HG03064 (cell line): ENCODE measurements around the gene FLT3.
"Not testable (repeated sequence)": the region's sequence is repeated elsewhere in the genome, so short reads cannot be mapped to it uniquely, and the experiment has no call there.

Source experiments
- ATAC-seq: cut with Tn5 transposase; IDR thresholded peaks from one replicate; pipeline ENCODE4 v1.9.1; 2021; ENCODE audit warnings: low read depth; ENCODE audit not compliant: unreplicated experiment

FLT3 gene

DNA sequence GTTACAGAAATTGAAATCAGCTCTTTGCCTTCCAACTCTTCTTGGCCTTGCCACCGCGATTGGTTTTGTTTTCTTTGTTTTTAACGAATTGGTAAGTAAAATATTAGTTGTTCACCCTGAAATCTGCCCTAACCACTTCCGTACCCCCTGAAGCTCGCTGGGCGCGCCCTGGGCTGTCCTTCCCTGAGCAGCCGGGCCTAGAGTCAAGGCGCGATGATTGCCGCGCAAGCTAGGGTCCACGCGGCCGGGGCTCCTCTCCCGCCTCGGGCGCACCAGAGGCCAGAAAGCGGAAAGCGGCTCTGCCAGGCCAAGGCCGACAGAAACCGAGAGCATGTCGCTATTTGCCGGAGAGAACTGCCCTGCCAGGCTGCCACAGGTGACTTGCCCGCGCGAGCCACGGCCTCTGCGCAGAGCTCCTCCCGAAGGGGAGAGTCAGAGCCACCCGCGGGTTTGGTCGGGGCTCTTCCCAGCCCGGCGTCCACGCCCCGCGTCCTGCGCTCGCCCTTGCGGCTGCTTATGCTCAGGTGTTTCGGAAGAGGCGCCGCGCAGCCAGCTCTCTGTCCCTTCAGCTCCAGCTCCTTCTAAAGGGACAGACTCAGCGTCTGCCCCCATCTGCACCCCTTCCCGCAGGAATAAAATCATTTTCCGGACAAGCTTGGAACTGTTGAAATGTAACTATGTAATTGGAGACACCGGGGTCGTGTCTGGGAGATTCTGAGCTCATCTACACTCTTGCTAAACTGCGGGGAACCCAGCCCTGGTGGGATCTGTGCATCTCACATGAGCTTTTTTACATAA is 124.6 kb downstream of the FLT3 start:
- ATAC-seq, result no peak

DNA sequence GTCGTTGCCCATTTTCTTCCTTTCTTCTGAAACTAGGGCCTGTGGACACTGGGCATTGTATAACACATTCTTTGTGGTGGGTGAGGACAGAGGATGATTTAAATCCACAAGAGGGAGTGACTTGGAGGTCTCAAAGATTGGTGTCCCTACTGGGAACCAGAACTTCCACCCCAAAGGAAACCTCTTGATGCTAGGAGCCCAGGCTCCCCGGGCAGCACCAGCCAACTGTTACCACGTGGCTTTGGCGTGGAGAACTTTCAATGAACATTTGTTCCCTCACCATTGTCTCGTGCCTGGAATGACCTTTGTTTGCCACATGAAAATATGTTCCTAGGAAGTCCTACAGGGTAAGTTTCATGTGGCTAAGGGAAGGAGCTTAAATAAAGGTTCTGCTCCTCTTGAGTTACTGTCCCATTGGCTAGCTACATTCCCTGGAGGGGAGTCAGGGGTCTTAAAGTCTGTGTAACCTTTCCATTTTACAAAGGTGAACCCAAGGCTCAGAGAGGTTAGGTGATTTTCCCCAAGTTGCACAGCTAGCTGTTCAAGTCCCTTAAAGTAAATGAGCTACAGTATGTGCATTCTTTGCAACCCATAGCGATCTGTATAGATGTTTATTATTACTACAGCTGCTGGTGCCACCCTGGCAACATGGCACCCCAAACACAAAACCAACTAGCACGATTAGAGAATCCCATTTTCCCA is 126.3 kb downstream of the FLT3 start:
- ATAC-seq, result no peak

DNA sequence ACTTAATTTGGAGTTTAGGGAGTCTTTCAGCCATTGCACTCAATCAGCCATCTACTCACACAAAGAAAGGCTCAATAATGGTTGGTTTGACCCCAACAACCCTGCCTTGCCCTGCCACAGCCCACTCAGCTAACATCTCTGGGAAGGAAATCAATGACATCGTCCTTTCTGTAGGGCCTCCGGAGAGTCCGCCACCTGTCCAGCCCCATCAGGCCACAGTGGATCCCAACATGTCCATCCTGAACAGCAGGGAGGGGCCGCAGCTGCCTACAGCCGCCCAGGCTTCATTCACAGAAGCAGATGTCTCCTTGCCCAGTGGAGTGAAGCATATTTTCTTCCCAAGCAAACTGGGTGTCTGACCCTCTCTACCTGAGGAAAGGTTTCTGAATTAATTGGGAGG is 127.1 kb downstream of the FLT3 start:
- no peak for ATAC-seq

DNA sequence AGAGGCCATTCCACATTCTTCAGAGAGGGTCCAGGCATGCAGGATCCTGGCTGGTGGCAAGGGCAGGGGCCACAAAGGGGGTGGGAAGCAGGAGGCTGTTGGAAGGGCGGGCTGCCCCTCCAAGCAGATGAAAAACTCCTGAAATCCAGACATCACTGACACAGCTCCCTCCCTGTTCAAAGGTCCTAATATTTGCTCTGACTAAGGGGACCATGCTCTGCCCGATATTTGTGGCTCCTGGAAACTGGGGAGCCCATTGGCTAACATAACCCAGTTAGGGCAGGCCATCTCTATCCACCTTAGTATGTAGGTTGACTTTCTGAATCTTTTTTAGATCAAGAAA is 127.9 kb downstream of the FLT3 start:
- no peak for ATAC-seq

DNA sequence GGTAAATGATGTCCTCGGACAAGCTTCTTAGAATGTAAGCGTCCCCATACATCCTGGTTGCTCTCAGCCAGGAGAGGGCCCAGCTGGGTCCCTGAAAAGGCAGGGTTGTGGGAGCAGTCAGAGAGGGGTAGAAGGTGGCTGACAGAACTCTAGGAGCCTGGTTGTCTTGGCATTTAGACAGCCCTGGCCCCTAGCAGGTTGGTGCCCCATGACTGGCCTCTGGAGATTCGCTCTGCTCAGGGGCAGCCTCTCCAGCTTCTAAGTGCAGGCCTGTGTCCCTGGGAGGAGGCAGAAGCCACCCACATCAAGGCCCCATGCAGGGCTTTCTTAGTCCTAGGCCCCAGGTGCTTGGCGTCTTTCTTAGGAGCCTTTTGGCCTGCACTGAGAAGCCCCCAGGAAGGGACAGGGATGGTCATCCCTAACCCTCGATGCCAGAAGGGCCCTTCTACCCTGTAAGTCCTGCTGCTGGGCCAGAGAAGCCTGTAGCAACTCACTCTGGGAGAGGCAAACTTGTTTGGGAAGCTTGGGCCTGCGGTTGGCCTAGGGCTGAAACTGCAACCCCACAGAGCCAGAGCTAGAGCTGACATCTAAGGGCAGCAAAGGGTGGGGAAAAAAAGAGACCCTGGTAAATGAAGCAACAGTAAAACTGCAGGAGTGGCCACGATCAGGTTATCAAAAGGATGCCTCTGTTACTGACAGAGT is 128.4 kb downstream of the FLT3 start:
- ATAC-seq, result no peak

DNA sequence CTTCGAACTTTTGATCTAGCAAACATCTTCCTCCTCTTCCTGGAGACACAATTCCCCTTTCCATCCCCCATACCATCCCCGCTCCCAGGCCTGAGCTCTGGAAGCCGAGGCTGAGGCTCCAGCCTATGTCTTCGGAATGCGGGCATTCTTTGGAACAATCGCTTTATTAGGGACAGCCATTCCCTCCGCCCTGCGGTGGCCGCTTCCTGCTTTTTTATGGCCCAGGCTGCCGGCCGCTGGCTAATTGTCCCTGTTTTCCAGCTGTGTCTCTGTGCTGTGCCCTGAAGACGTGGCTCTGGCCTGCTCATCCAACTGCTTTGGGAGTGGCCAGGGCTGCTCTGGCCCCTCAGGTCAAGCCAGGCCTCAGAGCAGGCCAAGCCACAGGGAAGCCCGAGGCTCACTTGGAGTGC is 129.1 kb downstream of the FLT3 start:
- no peak for ATAC-seq

DNA sequence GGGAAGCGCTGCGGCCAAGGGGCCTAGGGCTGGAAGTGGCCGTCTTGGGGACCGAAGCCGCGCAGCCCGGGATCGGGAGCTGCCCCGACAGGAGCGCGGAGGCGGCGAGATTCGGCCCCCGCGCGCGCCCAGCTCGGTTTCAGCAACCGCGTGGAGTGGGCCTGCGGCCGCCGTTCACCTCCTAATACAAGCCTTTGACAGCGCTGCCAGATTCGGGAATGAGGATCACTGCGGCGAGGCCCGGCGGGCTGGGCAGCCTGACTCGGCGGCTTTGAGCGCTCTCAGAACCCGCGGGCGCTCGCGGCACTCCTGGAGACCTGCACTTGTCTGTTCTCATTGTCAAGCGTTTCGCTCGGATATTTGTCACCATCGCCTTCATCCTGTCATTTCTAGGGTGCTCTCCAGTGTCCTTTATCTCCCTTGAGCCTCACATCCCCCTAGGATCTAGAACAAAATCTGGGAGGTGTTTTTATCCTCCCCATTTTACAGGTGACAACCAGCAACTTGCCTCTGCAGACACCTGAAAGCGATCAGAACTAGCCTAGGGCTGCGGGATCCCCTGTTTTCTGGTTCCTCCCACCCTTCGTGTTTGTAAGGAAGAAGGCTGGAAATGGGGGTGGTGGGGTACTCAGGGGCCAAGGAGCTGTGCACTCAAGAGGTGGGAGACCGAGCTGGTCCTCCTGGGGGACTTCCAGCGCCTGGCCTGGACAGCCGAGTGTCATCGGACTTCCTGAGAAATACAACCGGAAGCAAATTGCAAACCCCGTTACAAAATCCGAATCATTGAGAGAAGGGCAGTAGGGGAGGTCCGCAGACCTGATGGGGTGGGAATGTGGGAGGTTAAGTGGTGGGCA is 129.8 kb downstream of the FLT3 start:
- no peak for ATAC-seq

DNA sequence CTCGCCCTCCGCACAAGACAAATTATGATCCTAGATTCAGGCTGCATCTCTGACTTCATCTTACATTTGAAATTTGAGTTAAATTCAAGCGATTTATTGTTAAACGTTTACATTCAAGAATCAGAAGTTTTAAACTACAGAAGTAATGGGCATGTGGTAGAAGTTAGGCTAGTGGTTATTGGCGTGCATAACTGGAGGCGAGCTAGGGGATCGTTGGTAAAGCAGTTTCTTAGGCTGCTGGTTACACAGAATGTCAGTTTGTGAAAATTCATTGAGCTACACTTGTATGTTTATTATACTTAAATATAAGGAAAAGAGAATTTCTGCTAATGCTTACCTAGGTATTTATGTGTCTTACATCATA is 130.5 kb downstream of the FLT3 start:
- no peak for ATAC-seq

DNA sequence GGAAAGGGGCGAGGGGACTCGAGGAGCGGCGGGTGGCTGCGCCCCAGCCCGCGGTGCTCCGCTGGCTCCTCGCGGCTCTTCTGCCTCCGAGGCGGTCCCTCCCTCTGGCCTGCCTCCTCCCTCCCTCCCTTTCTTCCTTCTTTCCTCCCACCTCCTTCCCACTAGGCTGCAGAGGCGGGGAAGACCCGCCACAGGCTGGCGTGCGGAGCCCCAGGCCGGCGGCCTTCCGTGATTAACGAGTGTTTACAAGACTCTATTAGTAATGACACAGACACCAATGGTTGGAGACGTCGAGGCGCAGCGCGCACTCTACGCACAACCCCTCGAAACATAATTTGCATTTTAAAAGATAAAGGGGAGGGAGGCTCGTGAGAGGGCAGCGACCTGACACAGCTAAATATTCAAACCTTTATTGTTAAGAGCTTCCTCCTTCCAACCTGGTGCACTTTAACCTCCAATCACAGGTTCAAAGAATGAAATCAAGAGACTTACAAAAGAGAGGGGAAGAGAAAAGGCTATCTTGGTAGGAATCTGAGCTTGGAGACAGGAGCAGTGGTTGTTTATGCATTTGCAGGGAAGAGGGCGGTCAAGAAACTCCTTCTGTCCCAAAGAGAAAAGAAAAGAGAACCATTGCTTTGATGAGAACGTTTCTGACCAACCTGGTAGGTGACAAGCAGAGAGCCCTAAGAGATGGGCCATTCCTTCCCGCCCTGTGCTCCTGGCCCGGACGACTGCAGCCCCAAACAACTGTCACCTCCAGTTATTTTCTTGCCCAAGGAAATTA is 131.1 kb downstream of the FLT3 start, which contains the start of gene CDX2:
TSS of gene CDX2 (minus strand) at position 234 of the 784 bp plus-strand sequence. CDS start 309 bp downstream, outside the sequence.
- no peak for ATAC-seq

DNA sequence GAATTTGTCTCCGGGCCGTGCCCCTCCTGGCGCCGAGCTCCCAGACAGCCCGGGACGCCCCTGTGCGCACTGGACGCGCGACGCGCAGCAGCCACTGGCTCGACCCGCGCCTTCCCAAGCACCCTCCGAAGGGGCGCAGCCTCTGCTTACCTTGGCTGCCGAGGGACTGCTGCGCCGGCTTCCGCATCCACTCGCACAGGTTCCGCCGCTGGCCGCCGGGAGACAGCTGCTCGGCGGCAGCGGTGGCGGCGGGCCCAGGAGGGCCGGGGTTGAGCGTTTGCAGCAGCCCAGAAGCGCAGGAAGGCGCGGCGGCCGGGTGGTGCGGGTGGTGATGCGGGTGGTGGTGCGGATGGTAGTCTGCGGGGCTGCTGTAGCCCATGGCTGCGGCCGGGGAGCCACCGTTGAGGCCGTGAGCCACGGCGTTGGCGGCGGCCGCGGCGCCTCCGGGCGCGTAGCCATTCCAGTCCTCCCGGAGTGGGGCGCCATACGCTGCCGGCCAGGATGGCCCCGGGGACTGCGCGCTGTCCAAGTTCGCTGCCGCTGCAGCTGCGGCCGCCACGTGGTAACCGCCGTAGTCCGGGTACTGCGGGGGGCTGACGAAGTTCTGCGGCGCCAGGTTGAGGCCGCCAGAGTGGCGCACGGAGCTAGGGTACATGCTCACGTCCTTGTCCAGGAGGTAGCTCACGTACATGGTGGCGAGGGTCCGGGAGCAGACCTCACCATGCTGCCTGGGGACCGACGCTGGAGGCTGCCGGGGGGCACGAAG is 131.9 kb downstream of the FLT3 start:
- no peak for ATAC-seq

DNA sequence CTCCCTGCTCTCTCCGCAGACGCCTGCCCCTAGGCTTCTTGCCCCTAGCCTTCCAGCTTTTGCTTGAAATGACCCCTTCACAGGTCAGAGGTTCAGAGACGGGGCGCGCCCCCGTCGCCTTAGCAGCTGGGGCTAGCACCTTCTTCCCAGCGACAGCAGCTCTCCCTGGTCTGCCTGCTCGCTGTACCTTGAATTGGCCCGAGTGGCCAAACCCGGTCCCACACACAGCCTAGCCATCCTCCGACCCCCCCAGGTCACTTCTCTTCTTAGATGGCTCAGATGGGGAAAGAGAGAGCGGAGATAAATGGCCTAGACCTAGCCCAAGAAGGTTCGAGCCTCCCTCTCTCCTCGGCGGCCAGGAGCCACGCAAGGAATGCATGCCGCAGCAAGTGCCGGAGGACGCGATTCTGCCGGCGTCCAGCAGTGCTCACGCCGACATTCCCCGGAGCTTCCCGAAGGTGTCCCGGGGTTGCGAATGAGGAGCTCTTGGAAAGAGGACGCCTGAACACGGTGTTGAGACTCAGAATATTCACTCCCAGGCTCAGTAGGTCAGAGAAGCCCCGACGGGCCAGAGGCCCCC is 132.6 kb downstream of the FLT3 start:
- ATAC-seq, result no peak

DNA sequence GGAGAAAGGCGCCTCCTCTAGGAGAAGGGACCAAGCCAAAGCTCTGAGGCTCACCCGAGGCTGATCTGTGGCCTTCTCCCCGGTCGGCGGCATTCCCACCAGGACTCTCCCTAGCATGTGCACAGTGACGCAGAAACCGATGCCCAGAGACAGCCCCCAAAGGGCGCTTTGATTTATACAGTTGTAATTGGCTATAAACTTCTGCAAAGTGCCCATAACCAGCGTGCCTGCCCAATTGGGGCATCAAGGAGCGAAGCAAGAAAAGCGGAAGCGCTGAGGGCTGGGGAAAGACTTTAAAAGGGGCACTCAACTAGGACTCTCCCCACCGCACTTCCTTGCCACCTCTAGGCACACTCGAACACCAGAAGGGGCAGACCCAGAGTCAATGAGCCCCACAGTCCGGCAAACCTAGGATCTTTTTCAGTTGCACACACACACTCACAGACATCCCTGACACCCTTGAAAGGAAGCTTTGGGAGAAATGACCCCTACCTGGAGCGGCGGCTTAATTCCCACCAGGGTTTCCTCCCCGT is 133.1 kb downstream of the FLT3 start:
- ATAC-seq, result no peak

DNA sequence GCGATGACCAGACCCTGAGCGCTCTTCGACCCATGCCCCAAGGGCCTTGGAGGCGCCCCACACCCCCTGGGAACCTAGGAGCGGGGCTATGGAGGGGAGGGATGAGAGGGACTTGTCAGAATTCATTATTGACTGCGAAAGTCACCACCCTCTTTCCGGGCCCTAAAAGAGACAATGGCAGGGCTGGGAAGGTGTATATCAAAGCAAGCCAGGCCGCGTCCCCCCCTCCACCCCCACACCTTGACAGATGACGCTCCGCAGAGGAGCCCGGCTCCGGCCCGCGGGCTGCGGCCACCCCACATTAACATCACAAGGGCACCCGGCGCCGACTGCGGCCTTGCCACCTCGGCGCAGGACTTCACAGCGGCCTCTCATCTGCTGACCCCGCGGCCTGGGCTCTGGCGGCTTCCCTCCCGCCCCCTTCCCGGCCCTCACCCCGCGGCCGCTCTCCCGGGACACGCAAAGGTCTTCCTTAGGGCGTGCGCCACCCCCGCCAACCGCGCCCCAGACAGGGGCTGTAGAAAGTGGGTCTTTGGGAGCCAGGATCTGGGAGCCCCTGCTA is 133.7 kb downstream of the FLT3 start:
- no peak for ATAC-seq

DNA sequence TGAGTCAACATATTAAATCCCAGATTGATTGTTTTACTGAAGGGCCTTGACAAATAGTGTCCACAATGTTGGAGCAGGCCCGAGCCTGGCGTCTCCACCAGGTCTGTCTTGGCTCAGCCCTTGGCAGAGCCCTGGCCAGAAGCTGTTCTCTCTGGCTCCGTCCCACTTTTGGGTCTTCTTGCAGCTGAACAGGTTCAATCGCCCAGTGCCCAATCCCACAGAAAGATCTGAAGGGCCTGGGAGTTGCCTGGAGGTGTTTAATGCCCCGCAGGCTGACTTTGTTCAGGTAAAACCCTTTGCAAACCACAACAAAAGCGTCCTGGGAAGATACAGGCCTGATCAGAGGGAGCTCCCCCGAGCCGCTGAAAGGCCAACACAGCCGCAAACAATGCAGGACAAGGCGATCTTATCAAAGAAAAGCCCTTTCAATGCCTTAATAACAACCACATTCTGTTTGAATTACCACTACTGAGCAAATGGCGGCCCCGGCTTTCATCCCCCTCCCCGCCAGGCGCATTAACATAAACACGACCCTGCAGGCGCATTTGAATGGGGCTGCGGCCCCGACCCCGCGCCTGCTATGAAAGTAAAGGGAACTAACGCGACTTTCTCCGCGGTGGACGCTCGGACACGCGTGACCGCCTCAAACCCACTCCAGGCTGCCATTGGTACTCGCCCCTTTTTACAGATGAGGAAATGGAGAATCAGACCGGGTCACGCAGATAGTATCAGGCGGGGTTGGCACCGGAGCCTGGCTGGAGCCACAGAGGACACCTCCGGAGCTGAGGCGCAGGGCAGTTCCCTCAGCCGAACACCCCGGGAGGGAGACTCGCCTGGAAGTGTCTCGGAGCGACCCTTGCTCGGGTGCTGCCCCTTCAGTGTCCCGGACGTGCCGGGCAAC is 134.4 kb downstream of the FLT3 start:
- ATAC-seq, result no peak

DNA sequence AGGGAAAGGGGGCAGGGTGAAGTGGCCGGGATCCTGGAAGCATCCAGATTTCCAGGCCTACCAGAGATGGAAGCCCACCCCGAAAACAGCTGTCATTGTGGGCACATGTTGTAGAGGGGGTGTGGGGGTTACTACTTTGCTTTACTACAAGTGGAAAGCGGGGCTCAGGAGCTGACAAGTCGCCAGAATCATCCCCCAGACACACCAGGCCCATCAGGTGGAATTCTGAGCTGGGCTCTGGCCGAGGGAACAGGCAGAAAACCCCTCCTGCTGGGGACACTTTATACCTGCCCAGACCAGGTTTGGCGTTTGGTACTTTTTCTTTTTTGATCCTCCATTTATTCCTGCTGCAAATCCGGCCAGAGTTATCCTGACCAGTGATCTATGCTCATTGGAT is 135.0 kb downstream of the FLT3 start:
- ATAC-seq, result no peak

DNA sequence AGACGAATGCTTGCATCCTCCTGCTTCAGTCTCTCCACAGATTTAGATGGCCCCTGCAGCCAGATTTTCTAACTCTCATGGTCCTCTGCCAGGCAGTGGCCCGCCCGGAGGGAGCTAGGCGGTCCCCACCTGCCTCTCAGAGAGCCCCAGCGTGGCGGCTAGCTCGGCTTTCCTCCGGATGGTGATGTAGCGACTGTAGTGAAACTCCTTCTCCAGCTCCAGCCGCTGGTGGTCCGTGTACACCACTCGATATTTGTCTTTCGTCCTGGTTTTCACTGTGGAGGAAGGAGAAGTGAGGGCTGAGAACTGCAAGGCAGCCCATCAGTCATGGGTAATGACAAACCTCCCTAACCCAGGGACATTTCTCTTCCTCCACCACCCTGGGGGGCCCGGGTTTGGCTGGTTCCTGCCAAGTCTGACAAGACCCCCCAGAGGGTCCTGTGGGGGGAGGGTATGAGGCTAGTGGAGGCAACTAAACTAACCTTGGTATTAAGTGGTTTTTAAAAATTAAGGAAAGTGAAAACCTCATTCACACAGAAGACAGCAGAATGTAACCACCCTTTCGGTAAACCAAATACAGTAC is 135.5 kb downstream of the FLT3 start:
- ATAC-seq, result no peak

DNA sequence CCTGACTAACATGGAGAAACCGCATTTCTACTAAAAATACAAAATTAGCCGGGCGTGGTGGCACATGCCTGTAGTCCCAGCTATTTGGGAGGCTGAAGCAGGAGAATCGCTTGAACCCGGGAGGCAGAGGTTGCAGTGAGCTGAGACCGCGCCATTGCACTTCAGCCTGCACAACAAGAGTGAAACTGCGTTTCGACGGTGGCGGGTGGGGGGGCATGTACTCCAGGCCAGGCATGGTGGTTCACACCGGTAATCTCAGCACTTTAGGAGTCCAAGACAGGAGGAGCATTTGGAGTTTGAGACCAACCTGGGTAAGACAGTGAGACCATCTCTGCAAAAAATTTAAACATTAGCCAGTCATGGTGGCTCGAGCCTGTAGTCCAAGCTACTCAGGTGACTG is 136.2 kb downstream of the FLT3 start:
- ATAC-seq, result not testable (repeated sequence)
